ENCODE results near the gene FNDC3B.

Gene FNDC3B

DNA sequence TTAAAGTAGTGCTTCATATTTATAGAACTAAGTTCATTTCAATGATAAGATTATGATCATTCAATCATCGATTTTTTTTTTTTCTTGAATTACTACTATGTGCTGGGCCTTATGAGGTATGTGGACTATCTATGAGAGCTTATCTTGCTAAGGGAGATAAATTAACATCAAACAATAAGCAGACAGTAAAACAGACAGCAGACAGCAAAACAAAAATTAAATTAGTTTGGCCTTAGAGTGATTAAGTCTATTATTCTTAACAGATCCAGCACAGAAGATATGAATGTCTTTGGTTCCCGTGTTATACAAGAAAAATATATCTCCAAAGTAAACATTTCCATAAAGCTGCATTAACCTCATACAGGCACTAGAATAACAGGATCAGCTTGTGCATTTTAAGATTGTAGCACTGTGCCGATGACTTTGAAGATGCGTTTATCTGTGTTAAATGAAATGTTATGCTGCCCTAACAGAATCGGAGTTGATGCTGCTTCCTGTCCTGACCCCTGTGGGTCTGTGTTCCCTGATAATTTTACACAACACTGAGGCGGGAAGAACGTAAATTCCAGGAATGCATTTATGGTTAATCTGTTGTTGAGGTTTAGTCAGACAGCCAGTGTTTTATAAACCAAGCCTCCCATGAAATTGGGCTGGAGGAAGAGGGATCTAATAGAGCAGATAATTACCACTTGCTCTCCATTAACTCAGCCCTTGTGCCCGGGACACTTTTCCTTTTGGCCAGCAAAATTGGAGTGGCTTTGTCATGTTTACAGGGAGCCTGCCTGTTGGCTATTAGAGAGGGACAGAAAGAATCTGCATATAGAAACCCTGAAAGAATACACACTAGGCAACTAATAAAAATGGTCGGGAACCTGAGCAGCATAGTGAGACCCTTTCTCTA, 328.1 kb downstream of the FNDC3B start:
- TF ChIP-seq, protein P1, sequence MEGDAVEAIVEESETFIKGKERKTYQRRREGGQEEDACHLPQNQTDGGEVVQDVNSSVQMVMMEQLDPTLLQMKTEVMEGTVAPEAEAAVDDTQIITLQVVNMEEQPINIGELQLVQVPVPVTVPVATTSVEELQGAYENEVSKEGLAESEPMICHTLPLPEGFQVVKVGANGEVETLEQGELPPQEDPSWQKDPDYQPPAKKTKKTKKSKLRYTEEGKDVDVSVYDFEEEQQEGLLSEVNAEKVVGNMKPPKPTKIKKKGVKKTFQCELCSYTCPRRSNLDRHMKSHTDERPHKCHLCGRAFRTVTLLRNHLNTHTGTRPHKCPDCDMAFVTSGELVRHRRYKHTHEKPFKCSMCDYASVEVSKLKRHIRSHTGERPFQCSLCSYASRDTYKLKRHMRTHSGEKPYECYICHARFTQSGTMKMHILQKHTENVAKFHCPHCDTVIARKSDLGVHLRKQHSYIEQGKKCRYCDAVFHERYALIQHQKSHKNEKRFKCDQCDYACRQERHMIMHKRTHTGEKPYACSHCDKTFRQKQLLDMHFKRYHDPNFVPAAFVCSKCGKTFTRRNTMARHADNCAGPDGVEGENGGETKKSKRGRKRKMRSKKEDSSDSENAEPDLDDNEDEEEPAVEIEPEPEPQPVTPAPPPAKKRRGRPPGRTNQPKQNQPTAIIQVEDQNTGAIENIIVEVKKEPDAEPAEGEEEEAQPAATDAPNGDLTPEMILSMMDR (IDR thresholded peaks at IDR 0.05) = no peak

DNA sequence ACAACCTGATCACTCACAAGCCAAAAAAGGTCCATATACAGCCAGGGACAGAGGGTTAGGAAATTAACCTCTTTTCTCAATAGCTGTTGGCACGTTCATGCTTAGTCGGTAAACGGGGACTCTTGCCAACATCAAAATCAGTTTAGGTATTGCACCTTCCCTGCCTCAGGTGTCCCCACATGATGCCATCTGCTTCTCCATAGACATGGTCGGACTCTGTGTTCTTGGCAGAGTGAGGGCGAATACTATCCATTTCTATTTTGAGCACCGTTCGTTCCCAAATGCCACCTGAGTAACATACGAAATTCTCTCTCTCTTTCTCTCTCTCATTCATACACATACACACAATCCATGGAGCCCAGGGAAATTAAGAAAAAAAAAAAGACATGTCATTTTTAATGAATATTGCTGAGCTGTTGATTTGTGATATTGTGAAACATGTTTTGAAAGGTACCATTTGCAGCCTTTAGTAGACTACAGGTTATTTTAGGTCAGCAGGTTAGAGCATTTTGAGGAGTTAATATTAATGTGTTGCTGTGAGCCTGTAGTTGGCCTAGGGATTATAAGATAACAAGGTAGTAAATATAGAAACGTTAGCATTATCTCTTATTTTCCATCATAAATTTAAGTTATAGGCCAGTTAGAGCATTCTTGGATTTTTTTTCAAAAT, 330.3 kb downstream of the FNDC3B start:
- TF ChIP-seq, protein P1 (IDR thresholded peaks at IDR 0.05) = no peak

DNA sequence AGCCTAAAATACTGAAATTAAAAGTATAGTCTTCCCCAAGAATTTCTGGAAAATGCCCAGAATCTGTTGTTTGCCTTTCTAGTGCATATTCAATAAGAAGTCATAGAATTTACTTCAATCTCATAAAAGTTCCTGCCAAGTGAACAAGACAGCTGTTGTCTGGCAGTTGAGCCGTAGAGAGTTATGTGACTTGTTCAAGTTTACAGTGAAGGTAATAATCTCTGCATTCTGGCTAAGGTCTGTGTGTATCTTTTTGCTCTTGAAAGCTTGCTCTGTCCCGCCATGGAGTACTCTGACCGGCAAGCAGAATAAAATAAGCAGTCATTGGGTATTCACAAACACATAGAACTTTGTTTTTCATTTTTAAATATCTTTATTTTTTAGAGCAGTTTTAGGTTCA, 331.0 kb downstream of the FNDC3B start:
- TF ChIP-seq, protein P1 (IDR thresholded peaks at IDR 0.05) = no peak

DNA sequence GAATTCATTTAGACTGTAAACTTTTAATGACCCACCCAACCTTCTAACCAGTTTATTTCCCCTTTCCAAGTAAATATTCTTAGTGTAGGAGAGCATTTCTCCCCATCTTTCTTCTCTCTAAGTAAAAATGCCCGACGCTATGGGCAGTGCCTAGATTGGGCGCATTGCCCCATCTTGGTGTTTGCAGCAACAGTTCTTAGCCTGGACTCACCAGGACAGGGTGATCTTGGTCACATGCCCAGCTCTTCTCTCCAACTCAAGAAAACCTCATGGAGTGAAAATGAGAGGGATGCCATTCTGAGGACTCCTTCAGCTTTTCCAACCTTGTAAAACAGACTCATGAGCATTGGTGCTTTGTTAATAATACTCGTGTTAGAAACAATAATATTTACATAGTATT, 332.2 kb downstream of the FNDC3B start:
- TF ChIP-seq, protein P1 (IDR thresholded peaks at IDR 0.05) = no peak

DNA sequence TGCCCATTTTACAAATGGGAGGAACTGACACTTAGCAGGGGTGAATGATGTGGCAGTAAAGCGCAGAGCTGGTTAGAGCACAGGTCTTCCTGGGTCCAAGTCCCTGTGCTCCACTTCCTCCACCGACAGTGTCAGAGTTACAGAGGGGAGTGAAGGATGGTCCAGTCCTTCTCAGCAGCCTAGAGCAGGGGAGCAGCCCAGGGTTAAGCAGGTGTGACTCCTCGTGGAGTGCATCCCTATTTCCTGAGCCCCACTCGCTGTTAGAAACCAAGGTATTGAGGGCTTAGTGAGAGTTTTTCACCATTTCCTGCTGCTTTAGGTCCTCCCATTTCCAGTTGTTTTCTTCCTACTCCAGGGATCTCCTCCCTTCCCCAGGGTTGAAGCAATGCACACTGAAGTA, 333.5 kb downstream of the FNDC3B start:
- TF ChIP-seq, protein P1 (IDR thresholded peaks at IDR 0.05) = no peak

DNA sequence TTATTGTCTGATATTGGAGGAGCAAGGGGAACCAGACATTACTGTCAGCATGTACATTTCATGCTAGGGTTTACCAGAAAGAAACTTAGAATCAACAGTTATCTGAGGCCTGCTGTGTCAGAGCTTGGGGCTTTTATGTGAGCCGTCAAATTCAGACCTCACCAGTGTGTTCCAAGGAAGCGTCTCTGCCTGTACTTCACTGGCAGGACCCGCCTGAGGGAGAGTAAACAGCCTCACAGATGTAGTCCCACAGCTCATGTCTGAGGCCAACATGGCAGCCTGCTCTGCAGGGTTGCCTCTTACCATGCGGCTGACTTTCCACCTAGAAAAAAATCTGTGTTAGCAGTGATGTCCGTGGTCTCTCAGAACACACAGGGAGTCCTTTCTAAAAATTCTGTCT, 334.5 kb downstream of the FNDC3B start:
- TF ChIP-seq, protein P1 (IDR thresholded peaks at IDR 0.05) = no peak

DNA sequence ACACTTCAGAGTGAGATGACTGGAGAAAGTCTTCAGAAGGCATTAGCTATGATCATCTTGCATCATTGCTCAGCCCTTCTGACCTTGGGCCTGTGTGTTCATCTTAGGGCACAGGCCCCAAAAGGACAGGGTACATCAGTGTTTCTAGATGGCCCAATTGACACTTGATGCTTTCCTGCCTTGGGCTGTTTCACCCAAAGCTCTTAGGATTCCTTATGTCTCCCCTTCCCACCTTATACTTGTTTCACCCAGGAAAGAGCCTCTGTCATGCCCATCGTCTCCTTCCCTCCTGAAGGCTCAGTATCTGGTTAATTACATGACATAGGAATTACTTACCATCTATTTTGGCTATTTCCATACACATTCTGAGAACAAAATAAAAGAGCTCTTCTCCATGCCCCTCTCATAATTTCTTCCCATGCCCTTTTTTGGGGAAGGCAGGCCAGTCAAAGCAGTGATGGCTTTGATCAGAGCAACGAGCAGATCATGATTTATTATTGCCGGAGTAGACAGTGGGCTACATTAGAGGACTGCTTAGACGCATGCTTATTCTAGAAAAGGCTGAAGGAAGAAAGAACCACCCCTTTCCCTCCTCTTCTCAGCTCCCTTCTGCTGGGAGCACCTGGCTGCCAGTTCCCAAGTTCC, 335.9 kb downstream of the FNDC3B start:
- TF ChIP-seq, protein P1 (IDR thresholded peaks at IDR 0.05) = no peak

All from LNCAP (cell line).